Ishikawa (cell line): ENCODE data around the gene CLEC2A.

Source experiments
- CEBPB ChIP-seq: IDR thresholded peaks from 2 replicates; pipeline ENCODE4 v1.6.1; 2012
- CREB1 ChIP-seq: IDR thresholded peaks from 2 replicates; pipeline ENCODE4 v1.6.1; 2012; ENCODE audit warnings: low read depth
- EGR1 ChIP-seq: IDR thresholded peaks from 2 replicates; pipeline ENCODE4 v1.6.1; 2012
- EP300 ChIP-seq: IDR thresholded peaks from 2 replicates; pipeline ENCODE4 v1.6.1; 2012; ENCODE audit warnings: borderline replicate concordance
- FOXM1 ChIP-seq: IDR thresholded peaks from 2 replicates; pipeline ENCODE4 v1.6.1; 2012; ENCODE audit warnings: low read depth, borderline replicate concordance
- MAX ChIP-seq: IDR thresholded peaks from 2 replicates; pipeline ENCODE4 v1.6.1; 2012
- RAD21 ChIP-seq: IDR thresholded peaks from 2 replicates; pipeline ENCODE4 v1.6.1; 2012; ENCODE audit warnings: low read depth
- REST ChIP-seq: IDR thresholded peaks from 2 replicates; pipeline ENCODE4 v1.6.1; 2012; ENCODE audit warnings: low read depth, mild to moderate bottlenecking
- TAF1 ChIP-seq: IDR thresholded peaks from 2 replicates; pipeline ENCODE4 v1.6.1; 2012; ENCODE audit warnings: low read depth, mild to moderate bottlenecking
- USF1 ChIP-seq: IDR thresholded peaks from 2 replicates; pipeline ENCODE4 v1.6.1; 2012
- YY1 ChIP-seq: IDR thresholded peaks from 2 replicates; pipeline ENCODE4 v1.6.1; 2012; ENCODE audit warnings: low read depth
- ZBTB7A ChIP-seq: IDR thresholded peaks from 2 replicates; pipeline ENCODE4 v1.6.1; 2012; ENCODE audit warnings: low read depth

GRCh38 chr12:9961901-9962300, 29.7 kb upstream of the CLEC2A start:
- TF ChIP-seq EGR1 (no peak), MAX (no peak), TAF1 (no peak), RAD21 (no peak), CEBPB (no peak), YY1 (no peak), CREB1 (no peak), REST (no peak), EP300 (no peak), USF1 (no peak), ZBTB7A (no peak), FOXM1 (no peak)
